ENCODE results near the gene PTPN18. TPM values are rescaled to one million over a fixed set of nuclear protein-coding genes. Genes with fewer than 3 reads are reported as not detected.

The PTPN18 gene
- total and polyA plus RNA-seq, 2 donors (not counting 3 experiments of a cell fraction or from before 2014, with no cell fraction given), result 39.4 to 39.6 TPM

GRCh38 chr2:130381619-130382018 is 25.8 kb downstream of the PTPN18 start:
- H4K20me1 ChIP-seq (replicated peaks; ENCODE audit: control insufficient read depth, extremely low read depth, insufficient read depth, low read length), result no peaks in the 10 kb centered on the region
- TF ChIP-seq FOS (IDR thresholded peaks at IDR 0.05; ENCODE audit: borderline replicate concordance, insufficient read depth, low read length), result no peak
- no peak for TF ChIP-seq JUN (IDR thresholded peaks at IDR 0.05; ENCODE audit: borderline replicate concordance, insufficient read depth, insufficient read length, low read depth)
- no peak for TF ChIP-seq POLR2A (IDR thresholded peaks at IDR 0.05; ENCODE audit: low read depth, low read length)
- TF ChIP-seq MAX (IDR thresholded peaks at IDR 0.05; ENCODE audit: insufficient read depth, insufficient read length), result no peak
- TF ChIP-seq POLR2AphosphoS5 (IDR thresholded peaks at IDR 0.05; ENCODE audit: insufficient read depth, low read depth, low read length), result no peak
- no peak for TF ChIP-seq CTCF (IDR thresholded peaks at IDR 0.05; ENCODE audit: extremely low read depth in 1 of 2, insufficient read depth in 1 of 2, low read depth in 1 of 2, low read length in 2 of 2)
- TF ChIP-seq GATA2 (IDR thresholded peaks at IDR 0.05; ENCODE audit: insufficient read depth, insufficient read length, low read depth, low read length), result no peak
- TF ChIP-seq EZH2 (IDR thresholded peaks at IDR 0.05; ENCODE audit: borderline replicate concordance, low read depth, low read length, severe bottlenecking), result no peak
- DNase-seq (ENCODE audit: low read depth, low spot score) (no peak), FAIRE-seq (no peak)
- intact Hi-C loops (cut with micrococcal nuclease) (no loop called here), dilution Hi-C loops (cut with MboI; ENCODE audit: extremely low pct_ligation_motif_present, low sequenced_read_pairs) (no loop called here)
- H3K79me2 ChIP-seq (ENCODE audit: control insufficient read depth, insufficient read depth, low read length), result no peaks in the 10 kb centered on the region
- no peaks in the 10 kb centered on the region for H3K9me1 ChIP-seq (replicated peaks; ENCODE audit: control insufficient read depth, extremely low read depth, insufficient read depth, low read length)
- no peaks in the 10 kb centered on the region for H3K27me3 ChIP-seq (ENCODE audit: control insufficient read depth in 2 of 2, insufficient read depth in 2 of 2, low read length in 2 of 2)
- no peak overlapping the region for H3K27ac ChIP-seq (ENCODE audit: insufficient read depth, low read depth, low read length)
- H3K36me3 ChIP-seq (ENCODE audit: control insufficient read depth in 2 of 2, extremely low read depth in 1 of 2, insufficient read depth in 2 of 2, low read length in 2 of 2), result no peaks in the 10 kb centered on the region
- CTCF ChIA-PET, result no interaction called here
- H3K9me3 ChIP-seq (replicated peaks; ENCODE audit: control insufficient read depth, insufficient read depth, low read length), result no peaks in the 10 kb centered on the region
- no peak overlapping the region for H3K4me3 ChIP-seq (replicated peaks in 1 of 3; ENCODE audit: insufficient read depth in 1 of 3, low read depth in 1 of 3, low read length in 3 of 3)
- no peak overlapping the region for H2AFZ ChIP-seq (ENCODE audit: low read depth, low read length)
- no peak overlapping the region for H3K9ac ChIP-seq (replicated peaks; ENCODE audit: extremely low read depth, insufficient read depth, low read length)
- H3K4me1 ChIP-seq (ENCODE audit: control insufficient read depth, extremely low read depth, insufficient read depth, low read length), result no peaks in the 10 kb centered on the region
- BruUV-seq (replicated peaks), result no TSS peak
- POLR2A ChIA-PET, result no interaction called here
- H3K4me2 ChIP-seq (ENCODE audit: insufficient read depth, low read length), result no peak overlapping the region
